ENCODE results near the gene PISD. TPM values are rescaled to one million over a fixed set of nuclear protein-coding genes. Genes with fewer than 3 reads are reported as not detected.

Gene PISD
- total RNA-seq, 1 experiment from 2014 or later, result 36.0 TPM

- Histone ChIP-seq H3K4me2 (ENCODE audit: low read length) (no peak overlapping the region), H3F3A (ENCODE audit: low read length, unreplicated experiment) (no peaks in the 10 kb centered on the region), H2AFZ (ENCODE audit: low read length) (no peak overlapping the region), H3K4me1 (ENCODE audit: insufficient read depth, low read length) (no peaks in the 10 kb centered on the region), H3K4me3 (ENCODE audit: low read length) (no peak overlapping the region), H3K9me3 (ENCODE audit: low read length) (no peaks in the 10 kb centered on the region), H4K20me1 (ENCODE audit: low read length) (no peaks in the 10 kb centered on the region), H3K9me2 (replicated peaks; ENCODE audit: low read length) (no peaks in the 10 kb centered on the region), H3K9ac (ENCODE audit: low read length) (no peak overlapping the region), H3K36me3 (ENCODE audit: low read depth, low read length) (no peaks in the 10 kb centered on the region), H3K79me2 (ENCODE audit: low read length) (peaks cover 59% of the 10 kb centered on the region), H3K27ac (ENCODE audit: low read length) (no peak overlapping the region), H3K27me3 (ENCODE audit: low read length) (no peaks in the 10 kb centered on the region)
- ATAC-seq (no peak), DNase-seq (no peak)
- TF ChIP-seq EZH2phosphoT487 (IDR thresholded peaks at IDR 0.05; ENCODE audit: borderline replicate concordance, low read length) (no peak), EZH2 (IDR thresholded peaks at IDR 0.05; ENCODE audit: low read length, unreplicated experiment) (no peak), CTCF (conservative IDR thresholded peaks at IDR 0.05; ENCODE audit: low read depth, low read length) (no peak)
- POLR2A ChIA-PET (ENCODE audit: unreplicated experiment), result no interaction called here
- BruUV-seq (replicated peaks), result no TSS peak
- CTCF ChIA-PET, result interaction anchor here (0.6 kb wide), 1 partner anchor 59 kb away, joined by 4 read pairs; no protein-coding TSS in a partner anchor
- intact Hi-C loops (cut with micrococcal nuclease), result no loop called here
Measured at GRCh38 chr22:31637891-31638618, 24.0 kb downstream of the PISD start.

- Histone ChIP-seq H3K4me1 (ENCODE audit: insufficient read depth, low read length) (no peaks in the 10 kb centered on the region), H2AFZ (ENCODE audit: low read length) (no peak overlapping the region), H3K4me3 (ENCODE audit: low read length) (no peak overlapping the region), H4K20me1 (ENCODE audit: low read length) (no peaks in the 10 kb centered on the region), H3K79me2 (ENCODE audit: low read length) (peaks cover 62% of the 10 kb centered on the region), H3K27me3 (ENCODE audit: low read length) (no peaks in the 10 kb centered on the region), H3K9me2 (replicated peaks; ENCODE audit: low read length) (no peaks in the 10 kb centered on the region), H3K9ac (ENCODE audit: low read length) (no peak overlapping the region), H3K27ac (ENCODE audit: low read length) (no peak overlapping the region), H3K36me3 (ENCODE audit: low read depth, low read length) (no peaks in the 10 kb centered on the region), H3K4me2 (ENCODE audit: low read length) (no peak overlapping the region), H3F3A (ENCODE audit: low read length, unreplicated experiment) (no peaks in the 10 kb centered on the region), H3K9me3 (ENCODE audit: low read length) (no peaks in the 10 kb centered on the region)
- intact Hi-C loops (cut with micrococcal nuclease), result no loop called here
- TF ChIP-seq CTCF (conservative IDR thresholded peaks at IDR 0.05; ENCODE audit: low read depth, low read length), result no peak
- no peak for TF ChIP-seq EZH2phosphoT487 (IDR thresholded peaks at IDR 0.05; ENCODE audit: borderline replicate concordance, low read length)
- no peak for TF ChIP-seq EZH2 (IDR thresholded peaks at IDR 0.05; ENCODE audit: low read length, unreplicated experiment)
- BruUV-seq (replicated peaks), result no TSS peak
- ChIA-PET CTCF (interaction anchor here (0.6 kb wide), 1 partner anchor 59 kb away, joined by 4 read pairs; no protein-coding TSS in a partner anchor), POLR2A (ENCODE audit: unreplicated experiment) (no interaction called here)
- ATAC-seq (no peak), DNase-seq (no peak)
Measured at GRCh38 chr22:31637447-31637890, 24.5 kb downstream of the PISD start.
